OCI-LY1 (cell line): ENCODE results near the gene FAT3.

Experiments
- EZH2 ChIP-seq: fragments of 200-600 bp; sonication (generic), shearing (Covaris generic); IDR thresholded peaks from 2 replicates; pipeline ENCODE4 v1.8.0; 2017; ENCODE audit warnings: borderline replicate concordance, mixed run types, mild to moderate bottlenecking, antibody characterized with exemption, low read length, moderate library complexity, mixed read lengths
- TF ChIP-seq, protein P1 (sequence below): fragments of 200-600 bp; sonication (generic), shearing (Covaris generic); IDR thresholded peaks from 2 replicates; pipeline ENCODE4 v1.5.1; 2017; ENCODE audit warnings: mild to moderate bottlenecking, antibody characterized with exemption, low read length, moderate library complexity, mixed read lengths

DNA sequence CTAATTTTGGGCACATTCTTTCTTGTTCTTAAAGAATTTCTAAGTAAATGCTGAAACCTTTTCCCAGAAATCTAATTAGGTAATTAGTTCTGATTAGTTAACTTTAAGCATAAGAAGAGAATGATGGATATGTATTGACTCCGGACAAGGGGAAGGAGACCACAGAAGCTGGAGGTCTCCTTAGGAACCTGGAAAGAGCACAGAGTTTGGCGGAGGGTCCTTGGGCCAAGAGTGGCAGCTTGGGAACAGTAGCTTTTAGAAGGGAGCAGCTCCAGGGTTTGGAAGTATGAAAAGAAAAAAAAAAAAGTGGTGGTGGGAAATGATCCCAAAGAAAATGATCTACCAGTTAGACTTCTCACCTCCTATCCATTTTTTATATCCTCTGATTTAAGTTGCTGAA, 42.7 kb downstream of the FAT3 start:
- TF ChIP-seq, protein P1, sequence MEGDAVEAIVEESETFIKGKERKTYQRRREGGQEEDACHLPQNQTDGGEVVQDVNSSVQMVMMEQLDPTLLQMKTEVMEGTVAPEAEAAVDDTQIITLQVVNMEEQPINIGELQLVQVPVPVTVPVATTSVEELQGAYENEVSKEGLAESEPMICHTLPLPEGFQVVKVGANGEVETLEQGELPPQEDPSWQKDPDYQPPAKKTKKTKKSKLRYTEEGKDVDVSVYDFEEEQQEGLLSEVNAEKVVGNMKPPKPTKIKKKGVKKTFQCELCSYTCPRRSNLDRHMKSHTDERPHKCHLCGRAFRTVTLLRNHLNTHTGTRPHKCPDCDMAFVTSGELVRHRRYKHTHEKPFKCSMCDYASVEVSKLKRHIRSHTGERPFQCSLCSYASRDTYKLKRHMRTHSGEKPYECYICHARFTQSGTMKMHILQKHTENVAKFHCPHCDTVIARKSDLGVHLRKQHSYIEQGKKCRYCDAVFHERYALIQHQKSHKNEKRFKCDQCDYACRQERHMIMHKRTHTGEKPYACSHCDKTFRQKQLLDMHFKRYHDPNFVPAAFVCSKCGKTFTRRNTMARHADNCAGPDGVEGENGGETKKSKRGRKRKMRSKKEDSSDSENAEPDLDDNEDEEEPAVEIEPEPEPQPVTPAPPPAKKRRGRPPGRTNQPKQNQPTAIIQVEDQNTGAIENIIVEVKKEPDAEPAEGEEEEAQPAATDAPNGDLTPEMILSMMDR = no peak
- TF ChIP-seq EZH2 = no peak
